Measurements from ENCODE around the gene ERBB4.

Gene ERBB4

GRCh38 chr2:211976076-211976475 is 562.5 kb downstream of the ERBB4 start:
- no peak for DNase-seq

GRCh38 chr2:211967234-211967633 is 571.4 kb downstream of the ERBB4 start:
- no peak for DNase-seq

GRCh38 chr2:211963969-211964368 is 574.6 kb downstream of the ERBB4 start:
- no peak for DNase-seq

GRCh38 chr2:211957799-211958198 is 580.8 kb downstream of the ERBB4 start:
- DNase-seq = no peak

- no peak for DNase-seq
These were observed 583.0 kb downstream of the ERBB4 start for GRCh38 chr2:211955648-211956047.

- no peak for DNase-seq
These were observed 589.7 kb downstream of the ERBB4 start for GRCh38 chr2:211948932-211949331.

GRCh38 chr2:211946960-211947359 is 591.6 kb downstream of the ERBB4 start:
- DNase-seq = no peak

- DNase-seq = no peak
These were observed 594.0 kb downstream of the ERBB4 start for GRCh38 chr2:211944572-211944971.

- no peak for DNase-seq
These were observed 596.4 kb downstream of the ERBB4 start for GRCh38 chr2:211942153-211942552.

GRCh38 chr2:211941216-211941747 is 597.3 kb downstream of the ERBB4 start:
- DNase-seq = no peak

GRCh38 chr2:211939177-211939576 is 599.4 kb downstream of the ERBB4 start:
- no peak for DNase-seq

GRCh38 chr2:211934811-211935210 is 603.8 kb downstream of the ERBB4 start:
- no peak for DNase-seq

- DNase-seq = no peak
These were observed 607.3 kb downstream of the ERBB4 start for GRCh38 chr2:211931314-211931713.

- peak; percentile 31 to 41 for DNase-seq
These were observed 608.3 kb downstream of the ERBB4 start for GRCh38 chr2:211930331-211930730.

GRCh38 chr2:211928201-211928600 is 610.4 kb downstream of the ERBB4 start:
- no peak for DNase-seq

GRCh38 chr2:211923019-211923418 is 615.6 kb downstream of the ERBB4 start:
- DNase-seq = no peak

GRCh38 chr2:211903961-211904360 is 634.6 kb downstream of the ERBB4 start:
- DNase-seq = no peak

- DNase-seq = peak in 1 of 2 experiments; percentile 12
These were observed 637.3 kb downstream of the ERBB4 start for GRCh38 chr2:211901226-211901846.

GRCh38 chr2:211900518-211900917 is 638.1 kb downstream of the ERBB4 start:
- no peak for DNase-seq

GRCh38 chr2:211900000-211900399 is 638.6 kb downstream of the ERBB4 start:
- DNase-seq = peak in 1 of 2 experiments; percentile 14

GRCh38 chr2:211898702-211899101 is 639.9 kb downstream of the ERBB4 start:
- no peak for DNase-seq

- DNase-seq = no peak
These were observed 657.2 kb downstream of the ERBB4 start for GRCh38 chr2:211881449-211881848.

GRCh38 chr2:211879323-211879722 is 659.3 kb downstream of the ERBB4 start:
- DNase-seq = no peak

- DNase-seq = no peak
These were observed 661.5 kb downstream of the ERBB4 start for GRCh38 chr2:211877061-211877460.

- DNase-seq = no peak
These were observed 663.1 kb downstream of the ERBB4 start for GRCh38 chr2:211875488-211875887.
